ENCODE measurements around the gene ATP1A3. TPM values are rescaled to one million over a fixed set of nuclear protein-coding genes. Genes with fewer than 3 reads are reported as not detected.

The ATP1A3 gene
- total RNA-seq, 1 experiment from 2014 or later, result 0.52 TPM

- no peak for DNase-seq (ENCODE audit: extremely low read depth, low read depth)
These were observed 5.1 kb downstream of the ATP1A3 start for GRCh38 chr19:41988947-41989346.

GRCh38 chr19:41987141-41987860 lies 6.7 kb downstream of the ATP1A3 start:
- DNase-seq (ENCODE audit: extremely low read depth, low read depth), result no peak

- DNase-seq (ENCODE audit: extremely low read depth, low read depth), result no peak
These were observed 9.1 kb downstream of the ATP1A3 start for GRCh38 chr19:41984961-41985360.

- no peak for DNase-seq (ENCODE audit: extremely low read depth, low read depth)
These were observed 12.3 kb downstream of the ATP1A3 start for GRCh38 chr19:41981724-41982123.

GRCh38 chr19:41978470-41978869 lies 15.6 kb downstream of the ATP1A3 start:
- no peak for DNase-seq (ENCODE audit: extremely low read depth, low read depth)

- no peak for DNase-seq (ENCODE audit: extremely low read depth, low read depth)
These were observed 16.1 kb downstream of the ATP1A3 start for GRCh38 chr19:41977916-41978315.

GRCh38 chr19:41974652-41975051 lies 19.4 kb downstream of the ATP1A3 start:
- no peak for DNase-seq (ENCODE audit: extremely low read depth, low read depth)

GRCh38 chr19:41971363-41971762 lies 22.7 kb downstream of the ATP1A3 start:
- no peak for DNase-seq (ENCODE audit: extremely low read depth, low read depth)

- no peak for DNase-seq (ENCODE audit: extremely low read depth, low read depth)
These were observed 24.1 kb downstream of the ATP1A3 start for GRCh38 chr19:41969772-41970458.

- DNase-seq (ENCODE audit: extremely low read depth, low read depth), result no peak
These were observed 25.1 kb downstream of the ATP1A3 start for GRCh38 chr19:41968751-41969595.

- DNase-seq (ENCODE audit: extremely low read depth, low read depth), result no peak
These were observed 26.8 kb downstream of the ATP1A3 start for GRCh38 chr19:41967054-41967783.

- DNase-seq (ENCODE audit: extremely low read depth, low read depth), result no peak
These were observed 28.9 kb downstream of the ATP1A3 start for GRCh38 chr19:41965106-41965505.

GRCh38 chr19:41960973-41961372 lies 33.1 kb downstream of the ATP1A3 start:
- DNase-seq (ENCODE audit: extremely low read depth, low read depth), result no peak

GRCh38 chr19:41959056-41960053 lies 34.7 kb downstream of the ATP1A3 start, which contains the start of gene RABAC1:
RABAC1 (minus strand) TSS chr19:41959321; CDS start chr19:41959292, 29 bp downstream.
- peak; percentile 78 for DNase-seq (ENCODE audit: extremely low read depth, low read depth)

- DNase-seq (ENCODE audit: extremely low read depth, low read depth), result peak; percentile 56
These were observed 35.5 kb downstream of the ATP1A3 start for GRCh38 chr19:41958367-41959055.

GRCh38 chr19:41957838-41958366 lies 36.1 kb downstream of the ATP1A3 start:
- peak; percentile 79 for DNase-seq (ENCODE audit: extremely low read depth, low read depth)

- no peak for DNase-seq (ENCODE audit: extremely low read depth, low read depth)
These were observed 36.7 kb downstream of the ATP1A3 start for GRCh38 chr19:41957161-41957837.

GRCh38 chr19:41956621-41957020 lies 37.4 kb downstream of the ATP1A3 start:
- no peak for DNase-seq (ENCODE audit: extremely low read depth, low read depth)

All from NCI-H460 (cell line).